ENCODE results near the gene CD274.

CD274 gene

DNA sequence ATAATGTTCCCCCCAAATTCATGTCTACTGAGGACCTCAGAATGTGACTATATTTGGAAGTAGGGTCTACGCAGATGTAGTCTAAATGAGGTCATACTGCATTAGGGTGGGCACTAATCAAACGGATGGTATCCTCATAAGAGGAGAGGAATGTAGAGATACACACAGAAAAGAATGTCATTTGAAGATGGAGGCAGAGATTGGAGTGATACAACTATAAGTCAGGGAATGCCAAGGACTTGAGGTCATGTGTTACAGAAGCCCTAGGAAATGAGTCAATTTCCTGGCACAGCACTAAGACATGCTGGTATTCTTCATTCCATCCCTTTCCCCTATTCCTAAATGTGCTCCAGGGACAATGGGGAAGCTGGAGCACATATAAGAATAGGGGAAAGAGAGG is 59.2 kb downstream of the CD274 start:
- Histone ChIP-seq H3K27me3 (ENCODE audit: insufficient read depth, low read length) (no peaks in the 10 kb centered on the region), H3K9me3 (ENCODE audit: insufficient read depth, low read depth, low read length) (no peaks in the 10 kb centered on the region), H3K4me3 (ENCODE audit: low read length) (no peak overlapping the region), H3K27ac (ENCODE audit: low read depth, low read length) (no peak overlapping the region), H3K36me3 (ENCODE audit: insufficient read depth, low read length) (no peaks in the 10 kb centered on the region), H3K4me1 (ENCODE audit: insufficient read depth, low read length) (peaks cover 3% of the 10 kb centered on the region; the same call in 1 of the 2 replicates), H3K9ac (ENCODE audit: low read depth, low read length) (no peak overlapping the region)
- WGBS: 84% methylated on average over 2 of the region's 2 CpGs

DNA sequence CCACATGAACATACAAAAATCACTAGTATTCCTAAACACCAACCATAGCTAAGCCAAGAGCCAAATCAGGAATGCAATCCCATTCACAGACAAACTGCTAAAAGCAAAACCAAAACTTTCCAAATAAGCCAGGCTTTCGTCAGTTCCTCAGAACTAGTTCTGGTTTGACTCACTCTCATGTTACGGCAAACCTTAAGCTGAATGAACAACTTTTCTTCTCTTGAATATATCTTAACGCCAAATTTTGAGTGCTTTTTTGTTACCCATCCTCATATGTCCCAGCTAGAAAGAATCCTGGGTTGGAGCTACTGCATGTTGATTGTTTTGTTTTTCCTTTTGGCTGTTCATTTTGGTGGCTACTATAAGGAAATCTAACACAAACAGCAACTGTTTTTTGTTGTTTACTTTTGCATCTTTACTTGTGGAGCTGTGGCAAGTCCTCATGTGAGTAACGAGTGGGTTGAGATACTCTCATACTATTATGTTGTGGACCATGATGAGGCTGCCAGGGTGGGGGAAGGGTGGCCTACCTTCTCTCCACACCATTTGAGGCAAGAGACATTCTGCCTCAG is 60.1 kb downstream of the CD274 start, which contains the start of gene PDCD1LG2:
TSS of gene PDCD1LG2 (plus strand) at position 172 of the 572 bp plus-strand sequence. CDS start 12,016 bp downstream, outside the sequence.
- Histone ChIP-seq H3K36me3 (ENCODE audit: insufficient read depth, low read length) (no peaks in the 10 kb centered on the region), H3K27me3 (ENCODE audit: insufficient read depth, low read length) (no peaks in the 10 kb centered on the region), H3K9ac (ENCODE audit: low read depth, low read length) (no peak within 1 kb of the TSS), H3K27ac (ENCODE audit: low read depth, low read length) (no peak within 1 kb of the TSS), H3K4me1 (ENCODE audit: insufficient read depth, low read length) (peaks cover 3% of the 10 kb centered on the region; the same call in 1 of the 2 replicates), H3K4me3 (ENCODE audit: low read length) (no peak within 1 kb of the TSS), H3K9me3 (ENCODE audit: insufficient read depth, low read depth, low read length) (no peaks in the 10 kb centered on the region)
- WGBS: 94% methylated on average over 4 of the region's 4 CpGs

DNA sequence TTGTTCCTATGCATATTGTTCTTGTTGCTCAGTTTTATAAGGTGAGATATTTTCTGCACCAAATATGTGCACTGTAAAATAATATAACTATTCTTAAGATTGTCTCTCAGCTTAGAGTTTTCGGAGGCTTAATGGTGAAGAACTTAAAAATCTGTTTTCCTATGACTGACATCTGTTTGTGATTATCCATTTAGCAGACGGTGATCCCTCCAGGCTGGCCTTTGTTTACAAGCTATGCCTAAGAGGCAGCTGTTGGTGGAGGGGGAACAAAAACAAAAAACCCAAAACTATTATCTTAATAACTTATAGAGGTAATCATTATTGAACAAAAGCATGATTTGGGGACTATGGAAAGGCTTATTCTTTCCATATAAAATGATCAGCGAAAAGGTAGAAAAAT is 60.6 kb downstream of the CD274 start:
- peaks cover 3% of the 10 kb centered on the region; the same call in 1 of the 2 replicates for H3K4me1 ChIP-seq (ENCODE audit: insufficient read depth, low read length)
- H3K36me3 ChIP-seq (ENCODE audit: insufficient read depth, low read length): no peaks in the 10 kb centered on the region
- H3K9me3 ChIP-seq (ENCODE audit: insufficient read depth, low read depth, low read length): no peaks in the 10 kb centered on the region
- WGBS: 91% methylated on average over 3 of the region's 3 CpGs
- no peak overlapping the region for H3K27ac ChIP-seq (ENCODE audit: low read depth, low read length)
- H3K9ac ChIP-seq (ENCODE audit: low read depth, low read length): no peak overlapping the region
- H3K27me3 ChIP-seq (ENCODE audit: insufficient read depth, low read length): no peaks in the 10 kb centered on the region
- H3K4me3 ChIP-seq (ENCODE audit: low read length): no peak overlapping the region

DNA sequence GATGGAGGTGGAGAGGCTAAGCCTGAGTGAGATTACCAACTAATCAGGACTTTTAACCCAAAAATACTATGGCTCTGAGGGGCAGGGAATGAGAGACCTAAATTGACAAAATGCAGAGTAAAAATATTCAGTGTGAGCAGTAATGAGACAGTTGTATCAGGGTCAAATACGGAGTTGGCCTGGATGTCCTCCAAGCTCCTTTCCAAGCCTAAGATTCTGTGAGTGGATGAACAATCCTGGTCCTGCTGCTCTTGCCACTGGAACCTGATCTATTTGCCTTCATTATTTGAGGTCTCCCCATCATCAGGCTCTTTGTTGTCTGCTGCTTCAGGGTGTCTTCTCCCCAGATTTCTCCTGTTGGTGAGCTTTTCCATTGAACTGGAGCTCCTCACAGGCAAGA is 61.1 kb downstream of the CD274 start:
- no peaks in the 10 kb centered on the region for H3K36me3 ChIP-seq (ENCODE audit: insufficient read depth, low read length)
- no peak overlapping the region for H3K9ac ChIP-seq (ENCODE audit: low read depth, low read length)
- no peaks in the 10 kb centered on the region for H3K27me3 ChIP-seq (ENCODE audit: insufficient read depth, low read length)
- no peak overlapping the region for H3K27ac ChIP-seq (ENCODE audit: low read depth, low read length)
- H3K4me3 ChIP-seq (ENCODE audit: low read length): no peak overlapping the region
- 94% methylated on average over 1 of the region's 1 CpG for WGBS
- no peaks in the 10 kb centered on the region for H3K9me3 ChIP-seq (ENCODE audit: insufficient read depth, low read depth, low read length)
- peaks cover 3% of the 10 kb centered on the region; the same call in 1 of the 2 replicates for H3K4me1 ChIP-seq (ENCODE audit: insufficient read depth, low read length)

DNA sequence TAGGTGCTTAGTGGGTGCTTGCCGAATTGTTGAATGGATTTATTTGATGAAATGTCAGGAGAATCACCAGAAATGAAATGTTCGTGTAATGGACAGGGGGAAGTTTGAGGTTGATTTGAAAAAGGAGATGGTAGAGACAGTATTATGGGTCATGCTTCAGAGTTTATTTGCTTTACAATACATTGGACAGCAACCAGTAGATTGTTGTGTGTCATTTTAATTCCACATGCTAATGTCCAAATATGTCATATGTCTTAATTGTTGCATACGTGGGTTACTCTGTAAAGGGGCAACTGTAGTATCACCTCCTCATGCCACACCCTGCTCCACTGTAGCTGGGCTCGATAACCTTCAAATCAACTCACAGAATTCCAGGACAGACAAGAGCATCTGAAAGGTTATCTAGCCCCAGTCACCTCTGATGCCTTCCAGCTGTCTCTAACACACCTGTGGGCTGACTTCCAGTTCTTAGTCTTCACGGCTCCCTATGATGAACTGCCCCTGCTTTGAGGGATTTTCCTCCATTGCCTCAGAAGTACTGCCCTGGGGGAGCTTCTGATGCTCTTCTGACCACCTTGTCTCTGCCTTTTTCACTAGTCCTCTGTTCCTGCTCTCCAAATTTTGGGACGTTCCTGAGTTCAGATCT is 61.7 kb downstream of the CD274 start:
- Histone ChIP-seq H3K9ac (ENCODE audit: low read depth, low read length) (no peak overlapping the region), H3K4me1 (ENCODE audit: insufficient read depth, low read length) (peaks cover 3% of the 10 kb centered on the region; the same call in 1 of the 2 replicates), H3K4me3 (ENCODE audit: low read length) (no peak overlapping the region), H3K27ac (ENCODE audit: low read depth, low read length) (no peak overlapping the region), H3K36me3 (ENCODE audit: insufficient read depth, low read length) (no peaks in the 10 kb centered on the region), H3K27me3 (ENCODE audit: insufficient read depth, low read length) (no peaks in the 10 kb centered on the region), H3K9me3 (ENCODE audit: insufficient read depth, low read depth, low read length) (no peaks in the 10 kb centered on the region)
- WGBS: 91% methylated on average over 6 of the region's 6 CpGs

DNA sequence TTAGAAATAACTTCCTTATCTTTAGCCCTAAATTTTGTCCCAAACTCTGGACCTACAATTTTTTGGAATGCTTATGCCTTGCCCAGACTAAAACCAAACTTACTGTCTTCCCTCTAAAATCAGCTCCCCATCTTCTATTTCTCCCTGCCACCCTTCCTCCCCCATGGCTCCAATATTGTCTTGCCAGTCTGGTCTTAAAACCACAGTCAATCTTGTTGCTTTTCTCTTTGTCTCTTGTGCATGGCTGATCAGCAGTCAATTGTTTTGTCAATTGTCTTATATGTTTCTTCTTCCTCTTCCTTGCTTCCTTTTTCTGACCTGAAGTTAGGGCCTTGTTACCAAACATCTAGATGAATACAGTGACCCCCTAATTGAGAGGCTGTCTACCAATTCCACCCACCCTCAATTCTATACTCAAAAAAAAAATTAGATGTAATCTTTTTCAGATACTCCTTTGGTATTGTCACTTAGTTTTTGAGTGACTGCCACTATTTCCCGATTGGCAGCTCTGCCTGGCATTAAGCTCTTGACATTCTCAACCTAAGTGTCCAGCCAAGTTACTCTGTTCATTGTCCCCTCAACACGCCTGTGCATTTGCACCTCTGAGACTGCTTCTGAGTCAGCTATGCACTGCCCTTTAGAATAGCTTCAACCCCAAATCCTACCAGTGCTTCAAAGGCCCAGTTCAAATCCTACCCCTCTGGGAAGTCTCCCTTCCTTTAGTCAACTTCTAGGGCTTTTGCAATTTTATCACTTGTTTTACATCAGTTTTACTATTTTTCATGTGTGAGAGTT is 62.5 kb downstream of the CD274 start:
- H3K4me3 ChIP-seq (ENCODE audit: low read length): no peak overlapping the region
- no peaks in the 10 kb centered on the region for H3K9me3 ChIP-seq (ENCODE audit: insufficient read depth, low read depth, low read length)
- H3K4me1 ChIP-seq (ENCODE audit: insufficient read depth, low read length): peaks cover 3% of the 10 kb centered on the region; the same call in 1 of the 2 replicates
- no peaks in the 10 kb centered on the region for H3K27me3 ChIP-seq (ENCODE audit: insufficient read depth, low read length)
- 90% methylated on average over 2 of the region's 2 CpGs for WGBS
- H3K9ac ChIP-seq (ENCODE audit: low read depth, low read length): no peak overlapping the region
- no peak overlapping the region for H3K27ac ChIP-seq (ENCODE audit: low read depth, low read length)
- no peaks in the 10 kb centered on the region for H3K36me3 ChIP-seq (ENCODE audit: insufficient read depth, low read length)

DNA sequence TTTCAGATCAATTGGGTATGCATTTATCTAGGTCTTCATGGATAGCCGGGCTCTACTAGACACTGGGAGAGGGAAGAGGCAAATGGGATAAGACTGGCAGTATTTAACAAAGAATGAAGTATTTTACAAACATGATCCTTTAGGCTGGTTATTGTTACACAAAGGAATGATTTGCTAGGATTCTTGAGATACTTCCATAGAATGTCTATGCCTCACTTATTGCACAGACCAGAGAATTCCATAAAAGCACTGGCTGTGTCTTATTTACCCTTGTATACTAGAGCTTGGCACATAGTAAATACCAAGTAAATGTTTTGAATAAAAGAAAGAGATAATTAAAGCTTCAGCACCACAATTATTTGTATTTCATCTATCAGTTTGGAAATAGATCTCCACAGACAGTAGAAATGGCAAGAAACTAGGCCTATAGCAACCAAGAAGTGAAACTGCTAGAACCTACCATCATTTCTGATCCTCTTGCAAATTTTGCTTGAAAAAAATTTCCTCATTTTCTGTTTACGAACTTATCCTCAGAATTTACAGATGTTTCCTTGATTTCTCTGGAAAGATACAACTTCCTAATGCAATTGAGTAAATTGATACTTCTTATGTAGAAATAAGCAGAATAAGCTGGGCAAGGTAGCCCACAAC is 63.7 kb downstream of the CD274 start:
- H3K4me3 ChIP-seq (ENCODE audit: low read length): no peak overlapping the region
- 88% methylated on average over 2 of the region's 2 CpGs for WGBS
- H3K27ac ChIP-seq (ENCODE audit: low read depth, low read length): no peak overlapping the region

DNA sequence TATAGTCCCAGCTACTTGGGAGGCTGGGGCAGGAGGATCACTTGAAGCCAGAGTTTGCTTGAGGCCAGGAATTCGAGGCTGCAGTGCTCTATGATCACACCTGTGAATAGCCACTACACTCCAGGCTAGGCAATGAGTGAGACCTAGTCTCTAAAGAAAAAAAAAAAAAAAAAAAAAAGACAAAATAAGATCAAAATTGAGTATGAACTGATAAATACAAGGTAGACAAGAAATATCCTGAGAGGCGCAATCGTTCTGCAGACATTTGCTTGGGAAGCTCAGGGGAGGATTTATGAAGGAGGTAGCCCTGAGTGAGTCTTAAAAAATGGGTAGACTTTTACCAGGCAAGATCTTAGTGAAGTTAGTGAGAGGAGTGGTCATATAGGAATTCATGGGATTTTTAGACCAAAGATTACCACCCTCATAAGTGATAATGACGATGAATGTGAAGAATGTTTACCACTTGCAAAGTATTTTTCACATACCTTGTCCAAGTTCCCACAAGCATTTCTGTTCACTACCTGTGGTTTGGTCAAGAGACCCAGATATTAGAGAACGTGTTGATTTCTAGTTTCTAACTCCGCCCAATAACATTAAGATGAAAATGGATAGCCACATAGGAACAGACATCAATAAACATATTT is 64.4 kb downstream of the CD274 start:
- Histone ChIP-seq H3K4me3 (ENCODE audit: low read length) (no peak overlapping the region), H3K36me3 (ENCODE audit: insufficient read depth, low read length) (no peaks in the 10 kb centered on the region), H3K27ac (ENCODE audit: low read depth, low read length) (no peak overlapping the region), H3K9me3 (ENCODE audit: insufficient read depth, low read depth, low read length) (no peaks in the 10 kb centered on the region), H3K27me3 (ENCODE audit: insufficient read depth, low read length) (no peaks in the 10 kb centered on the region), H3K9ac (ENCODE audit: low read depth, low read length) (no peak overlapping the region), H3K4me1 (ENCODE audit: insufficient read depth, low read length) (peaks cover 19% of the 10 kb centered on the region)
- 98% methylated on average over 6 of the region's 6 CpGs for WGBS

More for the DNA sequence above, 63.7 kb downstream of the CD274 start:
- Histone ChIP-seq H3K36me3 (ENCODE audit: insufficient read depth, low read length) (no peaks in the 10 kb centered on the region), H3K4me1 (ENCODE audit: insufficient read depth, low read length) (peaks cover 12% of the 10 kb centered on the region), H3K9ac (ENCODE audit: low read depth, low read length) (no peak overlapping the region), H3K9me3 (ENCODE audit: insufficient read depth, low read depth, low read length) (no peaks in the 10 kb centered on the region), H3K27me3 (ENCODE audit: insufficient read depth, low read length) (no peaks in the 10 kb centered on the region)

DNA sequence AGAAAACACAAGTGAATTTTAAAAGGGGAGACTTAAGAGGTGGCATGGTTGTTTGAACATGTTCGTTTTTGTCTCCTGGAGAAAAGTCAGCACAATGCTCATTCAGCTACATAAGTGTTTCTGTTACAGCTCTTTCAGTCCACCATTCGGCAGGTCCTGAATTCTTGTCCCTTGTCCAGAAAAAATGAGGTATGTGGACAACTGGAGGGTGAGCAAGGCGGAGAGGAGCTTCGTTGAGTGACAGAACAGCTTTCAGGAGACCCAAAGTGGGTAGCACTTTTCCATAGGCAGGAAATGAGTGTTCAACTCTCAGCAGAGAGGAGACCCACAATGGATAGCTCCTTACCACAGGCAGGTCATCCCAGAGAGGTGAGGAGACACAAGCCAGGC is 64.9 kb downstream of the CD274 start:
- peaks cover 22% of the 10 kb centered on the region for H3K4me1 ChIP-seq (ENCODE audit: insufficient read depth, low read length)
- WGBS: 94% methylated on average over 4 of the region's 4 CpGs

DNA sequence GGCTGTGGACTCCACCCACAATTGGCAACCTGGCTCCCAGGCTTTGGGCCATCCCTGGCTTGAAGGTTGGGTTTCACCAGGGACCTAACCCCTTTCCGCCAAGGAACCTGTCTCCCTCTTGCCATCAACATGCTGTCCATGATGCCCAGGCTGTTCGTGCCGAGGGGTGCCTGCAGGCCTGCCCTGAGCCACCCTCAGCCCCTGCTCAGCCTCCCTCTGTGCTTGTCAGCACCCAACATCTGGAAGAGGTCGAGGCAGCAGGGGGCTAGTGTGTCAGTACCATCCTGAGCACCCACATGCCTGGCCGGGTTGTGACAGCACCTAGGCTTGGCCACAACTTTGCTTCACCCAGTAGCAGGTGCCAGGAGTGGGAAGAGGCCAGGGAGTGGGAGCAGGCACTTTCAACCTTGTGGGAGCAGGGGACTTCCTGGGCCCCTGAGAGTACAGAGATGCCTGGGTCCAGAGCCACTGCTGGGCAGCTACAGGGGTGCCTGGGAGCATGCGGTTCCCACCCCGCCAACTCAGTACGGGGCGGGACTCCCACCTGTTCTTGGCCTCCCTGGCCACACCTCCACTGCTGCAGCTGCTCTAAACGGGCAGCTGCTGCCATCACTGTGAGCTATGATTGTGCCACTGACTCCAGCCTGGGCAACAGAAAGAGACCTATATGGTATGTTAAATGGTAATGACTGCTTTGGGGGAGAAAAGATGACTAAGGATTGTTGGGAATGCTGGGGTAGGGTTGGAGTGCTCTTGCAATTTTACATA is 66.3 kb downstream of the CD274 start:
- Histone ChIP-seq H3K4me1 (ENCODE audit: insufficient read depth, low read length) (peaks cover 19% of the 10 kb centered on the region; the same call in 1 of the 2 replicates), H3K9me3 (ENCODE audit: insufficient read depth, low read depth, low read length) (no peaks in the 10 kb centered on the region), H3K9ac (ENCODE audit: low read depth, low read length) (no peak overlapping the region), H3K27ac (ENCODE audit: low read depth, low read length) (no peak overlapping the region), H3K27me3 (ENCODE audit: insufficient read depth, low read length) (no peaks in the 10 kb centered on the region), H3K4me3 (ENCODE audit: low read length) (no peak overlapping the region), H3K36me3 (ENCODE audit: insufficient read depth, low read length) (no peaks in the 10 kb centered on the region)
- 94% methylated on average over 10 of the region's 10 CpGs for WGBS

More for the DNA sequence above, 64.9 kb downstream of the CD274 start:
- Histone ChIP-seq H3K4me3 (ENCODE audit: low read length) (no peak overlapping the region), H3K27me3 (ENCODE audit: insufficient read depth, low read length) (no peaks in the 10 kb centered on the region), H3K9ac (ENCODE audit: low read depth, low read length) (no peak overlapping the region), H3K9me3 (ENCODE audit: insufficient read depth, low read depth, low read length) (no peaks in the 10 kb centered on the region), H3K36me3 (ENCODE audit: insufficient read depth, low read length) (no peaks in the 10 kb centered on the region), H3K27ac (ENCODE audit: low read depth, low read length) (no peak overlapping the region)
